Measurements from ENCODE around the gene CRYGD.

DNA sequence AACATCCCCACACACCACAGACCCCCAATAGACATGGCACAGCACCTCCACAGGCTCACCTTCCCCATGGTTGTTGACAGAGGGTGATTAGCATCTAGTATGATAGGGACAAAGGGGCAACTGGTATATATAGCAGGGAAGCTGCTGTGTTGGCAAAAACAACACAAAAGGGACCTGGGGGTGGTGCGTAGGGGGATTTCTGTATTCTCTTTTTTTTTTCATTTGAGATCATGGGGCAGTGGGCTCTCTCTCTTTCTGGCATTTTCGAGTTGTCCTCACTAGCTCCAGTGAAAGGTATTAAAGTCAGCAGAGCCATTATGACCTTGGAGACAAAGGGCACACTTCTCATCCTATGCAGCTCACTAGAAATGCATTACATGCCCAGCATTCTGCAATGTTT is 39.2 kb upstream of the CRYGD start, which contains the start of gene CRYGA:
- TF ChIP-seq, protein P1, sequence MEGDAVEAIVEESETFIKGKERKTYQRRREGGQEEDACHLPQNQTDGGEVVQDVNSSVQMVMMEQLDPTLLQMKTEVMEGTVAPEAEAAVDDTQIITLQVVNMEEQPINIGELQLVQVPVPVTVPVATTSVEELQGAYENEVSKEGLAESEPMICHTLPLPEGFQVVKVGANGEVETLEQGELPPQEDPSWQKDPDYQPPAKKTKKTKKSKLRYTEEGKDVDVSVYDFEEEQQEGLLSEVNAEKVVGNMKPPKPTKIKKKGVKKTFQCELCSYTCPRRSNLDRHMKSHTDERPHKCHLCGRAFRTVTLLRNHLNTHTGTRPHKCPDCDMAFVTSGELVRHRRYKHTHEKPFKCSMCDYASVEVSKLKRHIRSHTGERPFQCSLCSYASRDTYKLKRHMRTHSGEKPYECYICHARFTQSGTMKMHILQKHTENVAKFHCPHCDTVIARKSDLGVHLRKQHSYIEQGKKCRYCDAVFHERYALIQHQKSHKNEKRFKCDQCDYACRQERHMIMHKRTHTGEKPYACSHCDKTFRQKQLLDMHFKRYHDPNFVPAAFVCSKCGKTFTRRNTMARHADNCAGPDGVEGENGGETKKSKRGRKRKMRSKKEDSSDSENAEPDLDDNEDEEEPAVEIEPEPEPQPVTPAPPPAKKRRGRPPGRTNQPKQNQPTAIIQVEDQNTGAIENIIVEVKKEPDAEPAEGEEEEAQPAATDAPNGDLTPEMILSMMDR (IDR thresholded peaks at IDR 0.05), result no peak
- no peak for TF ChIP-seq ZFX (IDR thresholded peaks at IDR 0.05; ENCODE audit: borderline replicate concordance)

Measured in 22Rv1 (cell line).